Spinal cord (tissue), 10 donors: ENCODE results near the gene STARD3NL. TPM values are rescaled to one million over a fixed set of nuclear protein-coding genes. Genes with fewer than 3 reads are reported as not detected.

Source experiments
- DNase-seq, 6 donors: peaks; one replicate each; pipeline versions ENCODE4 v3.0.0 to v3.0.0-alpha.2; 2013 to 2015; ENCODE audit warnings: low spot score in 6 of 6, low read depth in 4 of 6
- H3K27ac ChIP-seq: one replicate; pipeline ENCODE4 v1.5.1; 2013; ENCODE audit warnings: low read depth, low read length, control low read depth
- H3K27me3 ChIP-seq: one replicate; pipeline ENCODE4 v1.6.1; 2013; ENCODE audit warnings: low read length; ENCODE audit not compliant: control insufficient read depth, insufficient read depth
- H3K36me3 ChIP-seq: one replicate; pipeline ENCODE4 v1.6.1; 2013; ENCODE audit warnings: low read length; ENCODE audit not compliant: control insufficient read depth, insufficient read depth
- H3K4me1 ChIP-seq: one replicate; pipeline ENCODE4 v1.6.1; 2013; ENCODE audit warnings: low read length; ENCODE audit not compliant: control insufficient read depth, insufficient read depth
- H3K4me3 ChIP-seq: one replicate; pipeline ENCODE4 v1.5.1; 2013; ENCODE audit warnings: low read depth, low read length, control low read depth
- H3K9me3 ChIP-seq: one replicate; pipeline ENCODE4 v1.6.1; 2013; ENCODE audit warnings: low read length; ENCODE audit not compliant: control insufficient read depth, insufficient read depth
- WGBS: methylation state at CpG from one replicate; pipeline ENCODE4 v1.1.5; 2013; ENCODE audit warnings: missing lambda C conversion rate; ENCODE audit not compliant: insufficient coverage; 5-methylcytosine and 5-hydroxymethylcytosine counted together
- polyA plus RNA-seq, 2 donors: library from polyadenylated mRNA; unstranded; fragments of 120-200 nt; gene quantifications; one replicate each; pipeline ENCODE4 v1.2.1, GENCODE V29; 2013; ENCODE audit not compliant: insufficient read length in 2 of 2
- total RNA-seq, 2 donors: library from RNA; depleted of rRNA in 1 of 2; stranded (reverse); fragments of 120-200 nt in 1 of 2; fragments of >200 nt in 1 of 2; gene quantifications; one replicate each; pipeline versions ENCODE4 v1.2.3 to v1.2.4, GENCODE V29; 2013 to 2014
- donor health status: healthy.

STARD3NL gene
- total and polyA plus RNA-seq, 4 donors = 79.7 to 111 (median 97.9) TPM

DNA sequence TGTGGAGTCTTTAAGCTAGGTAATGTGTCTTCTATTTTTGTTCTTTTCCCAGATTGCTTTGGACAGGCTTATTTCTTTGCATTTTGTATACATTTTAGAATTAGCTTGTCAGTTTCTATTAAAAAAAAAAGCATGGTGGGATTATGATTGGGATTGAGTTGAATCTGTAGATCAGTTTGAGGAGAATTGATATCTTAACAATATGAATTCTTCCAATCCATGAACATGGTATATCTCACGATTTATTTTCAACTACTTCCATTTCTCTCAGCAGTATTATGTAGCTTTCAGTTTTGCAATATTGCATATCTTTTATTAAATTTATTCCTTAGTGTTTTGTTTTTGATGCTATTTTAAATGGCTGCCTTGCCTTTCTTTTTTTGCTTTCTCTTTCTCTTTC lies 13.7 kb downstream of the STARD3NL start:
- Histone ChIP-seq H3K36me3 (no peaks in the 10 kb centered on the region), H3K27me3 (no peaks in the 10 kb centered on the region), H3K4me1 (no peaks in the 10 kb centered on the region), H3K27ac (no peak overlapping the region), H3K4me3 (no peak overlapping the region), H3K9me3 (peaks cover 6% of the 10 kb centered on the region)
- no peak for DNase-seq
- WGBS = no CpG with 5 or more reads among the region's 1 CpG

DNA sequence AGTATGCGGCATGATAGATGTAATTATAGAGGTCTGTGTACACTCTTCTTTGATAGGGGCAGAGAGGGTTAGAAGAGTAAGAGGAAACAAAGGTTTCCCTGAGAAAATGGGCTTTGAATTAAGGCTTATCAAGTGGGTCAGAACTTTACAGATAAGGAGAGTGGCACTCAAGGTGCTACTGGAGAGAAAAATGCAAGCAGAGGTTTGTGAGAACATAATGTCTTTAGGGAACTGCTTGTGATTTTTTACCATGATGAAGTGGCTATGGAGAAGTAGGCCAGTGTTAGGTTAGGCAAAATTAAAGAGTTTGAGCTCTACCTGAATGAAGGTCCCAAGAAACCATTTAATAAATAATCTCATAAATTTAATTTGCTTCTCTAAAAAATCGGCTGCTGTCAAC lies 14.3 kb downstream of the STARD3NL start:
- 100% methylated on average over 1 of the region's 2 CpGs for WGBS
- H3K27ac ChIP-seq = no peak overlapping the region
- peaks cover 6% of the 10 kb centered on the region for H3K9me3 ChIP-seq
- H3K36me3 ChIP-seq = no peaks in the 10 kb centered on the region
- no peak overlapping the region for H3K4me3 ChIP-seq
- H3K27me3 ChIP-seq = no peaks in the 10 kb centered on the region
- DNase-seq = no peak
- H3K4me1 ChIP-seq = no peaks in the 10 kb centered on the region

DNA sequence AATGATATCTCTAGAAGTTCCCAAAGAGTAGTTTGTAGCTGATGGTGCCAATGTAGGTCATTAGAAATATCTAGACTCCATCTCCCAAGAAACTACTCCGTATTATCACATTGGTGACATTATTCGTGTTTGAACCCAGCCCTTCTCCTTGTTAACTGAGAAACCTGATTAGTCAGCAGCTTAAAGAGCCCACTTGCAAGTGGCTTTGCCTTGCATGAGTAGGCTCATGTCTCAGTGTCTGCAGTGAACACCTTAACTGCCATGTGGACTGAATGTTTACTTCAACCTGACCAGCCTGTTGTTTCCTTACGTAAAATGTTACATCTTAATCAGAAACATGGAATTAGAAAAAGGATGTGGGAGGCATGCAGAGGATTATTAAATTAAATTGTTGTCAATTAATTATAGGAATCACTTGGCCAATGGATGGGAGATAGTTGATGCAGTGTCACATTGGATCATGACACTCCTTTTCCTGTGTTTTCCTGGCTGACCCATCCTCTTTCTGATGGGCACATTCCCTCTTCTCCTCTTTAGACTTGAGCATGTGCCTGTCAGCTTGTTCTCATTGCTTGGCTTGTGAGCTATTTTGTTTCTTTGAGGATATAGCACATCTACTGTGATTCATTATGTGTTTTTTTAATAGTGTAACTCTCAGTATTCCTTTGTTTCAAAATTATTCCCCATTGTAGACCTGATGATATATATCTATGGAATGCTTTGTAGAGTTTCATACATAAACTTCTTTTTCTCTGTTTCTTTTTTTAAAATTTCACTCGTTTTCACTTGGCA lies 18.0 kb downstream of the STARD3NL start:
- no peak overlapping the region for H3K27ac ChIP-seq
- H3K27me3 ChIP-seq = no peaks in the 10 kb centered on the region
- DNase-seq = no peak
- H3K36me3 ChIP-seq = no peaks in the 10 kb centered on the region
- peaks cover 6% of the 10 kb centered on the region for H3K9me3 ChIP-seq
- no peak overlapping the region for H3K4me3 ChIP-seq
- H3K4me1 ChIP-seq = no peaks in the 10 kb centered on the region
- WGBS = 100% methylated on average over 1 of the region's 4 CpGs

DNA sequence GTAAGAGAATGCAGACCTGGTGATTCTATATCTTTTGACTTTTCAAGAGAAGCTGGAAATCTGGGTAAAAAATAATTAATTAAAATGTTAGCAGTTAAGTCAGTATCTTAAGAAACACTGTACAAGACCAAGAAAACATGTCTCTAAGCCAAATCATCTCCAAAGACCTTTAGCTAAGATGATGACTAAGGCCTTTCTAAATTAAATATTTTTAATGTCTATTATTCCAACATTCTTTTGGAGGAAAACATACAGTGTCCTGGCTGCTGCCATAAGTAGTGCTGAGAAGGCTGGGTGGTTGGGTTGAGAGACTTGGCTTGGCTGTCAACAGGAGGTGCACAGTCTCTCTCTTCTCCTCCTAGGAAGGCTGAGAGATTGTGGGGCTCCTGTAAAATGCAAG lies 20.3 kb downstream of the STARD3NL start:
- Histone ChIP-seq H3K36me3 (no peaks in the 10 kb centered on the region), H3K4me1 (no peaks in the 10 kb centered on the region), H3K9me3 (no peaks in the 10 kb centered on the region), H3K4me3 (no peak overlapping the region), H3K27me3 (no peaks in the 10 kb centered on the region), H3K27ac (no peak overlapping the region)
- DNase-seq = no peak

DNA sequence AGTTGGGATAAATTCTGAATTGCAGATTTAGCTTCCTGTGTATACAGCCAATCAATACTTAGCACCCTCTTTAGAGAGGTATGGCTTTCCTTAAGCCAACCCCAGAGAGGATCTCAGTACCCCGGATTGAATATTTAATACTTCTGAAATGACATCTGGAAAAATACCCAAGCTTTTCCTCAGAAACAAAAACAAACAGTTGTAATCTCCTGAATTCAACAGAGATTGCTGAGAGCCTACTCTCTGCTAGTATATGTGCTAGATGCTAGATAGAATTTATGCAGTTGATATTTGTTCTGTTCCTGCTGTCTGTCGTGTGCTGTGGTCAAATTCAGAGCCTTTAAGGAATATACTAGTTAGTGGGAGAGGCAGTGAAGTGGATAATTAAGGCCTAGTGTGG lies 21.1 kb downstream of the STARD3NL start:
- no peaks in the 10 kb centered on the region for H3K9me3 ChIP-seq
- no peaks in the 10 kb centered on the region for H3K4me1 ChIP-seq
- peak in 1 of 6 donors; percentile 14 for DNase-seq
- H3K27me3 ChIP-seq = no peaks in the 10 kb centered on the region
- H3K27ac ChIP-seq = no peak overlapping the region
- WGBS = 27% methylated on average over 1 of the region's 2 CpGs
- no peaks in the 10 kb centered on the region for H3K36me3 ChIP-seq
- H3K4me3 ChIP-seq = no peak overlapping the region

DNA sequence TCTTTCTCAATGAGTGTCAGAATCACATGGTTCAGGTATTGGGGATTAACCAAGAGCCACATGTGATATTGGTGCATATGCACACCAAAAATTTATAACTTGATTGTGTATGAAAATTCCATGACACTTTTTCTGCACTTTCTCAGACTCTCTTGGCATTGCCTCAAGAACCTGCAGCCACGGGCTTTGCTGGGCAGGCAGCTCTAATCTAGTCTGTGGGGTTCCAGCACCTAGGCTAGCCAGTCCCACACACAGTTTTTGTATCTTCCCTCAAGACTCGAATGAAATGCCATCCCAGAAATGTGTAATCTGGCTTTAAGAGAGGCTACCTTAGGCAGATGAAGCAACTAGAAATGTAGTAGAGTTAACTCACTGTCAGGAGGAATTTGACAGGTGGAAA lies 21.7 kb downstream of the STARD3NL start:
- Histone ChIP-seq H3K4me3 (no peak overlapping the region), H3K27ac (no peak overlapping the region), H3K4me1 (no peaks in the 10 kb centered on the region), H3K9me3 (no peaks in the 10 kb centered on the region), H3K27me3 (no peaks in the 10 kb centered on the region), H3K36me3 (no peaks in the 10 kb centered on the region)
- 67% methylated on average over 1 of the region's 2 CpGs for WGBS
- no peak for DNase-seq

DNA sequence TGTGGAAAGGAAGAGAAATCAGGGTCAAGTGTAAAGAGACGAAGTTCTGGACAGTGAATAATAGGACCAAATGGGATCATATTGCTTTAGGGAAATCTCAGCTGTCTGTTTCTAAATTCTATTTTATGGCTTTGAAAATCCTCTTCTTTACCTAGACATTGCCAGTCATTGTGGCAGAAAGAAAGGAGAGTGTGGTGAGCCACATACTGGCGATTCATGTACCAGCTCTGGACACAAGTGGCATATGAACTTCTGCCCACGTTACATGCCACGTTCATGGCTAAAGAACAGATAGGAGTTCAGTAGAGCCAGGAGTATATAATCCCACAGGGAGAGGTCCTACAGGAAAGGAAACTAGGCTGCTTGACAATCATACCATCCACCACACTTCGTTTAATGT lies 28.0 kb downstream of the STARD3NL start:
- 80% methylated on average over 4 of the region's 5 CpGs for WGBS
- H3K27ac ChIP-seq = no peak overlapping the region
- no peak for DNase-seq
- H3K4me1 ChIP-seq = no peaks in the 10 kb centered on the region
- no peaks in the 10 kb centered on the region for H3K9me3 ChIP-seq
- H3K27me3 ChIP-seq = no peaks in the 10 kb centered on the region
- H3K36me3 ChIP-seq = no peaks in the 10 kb centered on the region
- H3K4me3 ChIP-seq = no peak overlapping the region

DNA sequence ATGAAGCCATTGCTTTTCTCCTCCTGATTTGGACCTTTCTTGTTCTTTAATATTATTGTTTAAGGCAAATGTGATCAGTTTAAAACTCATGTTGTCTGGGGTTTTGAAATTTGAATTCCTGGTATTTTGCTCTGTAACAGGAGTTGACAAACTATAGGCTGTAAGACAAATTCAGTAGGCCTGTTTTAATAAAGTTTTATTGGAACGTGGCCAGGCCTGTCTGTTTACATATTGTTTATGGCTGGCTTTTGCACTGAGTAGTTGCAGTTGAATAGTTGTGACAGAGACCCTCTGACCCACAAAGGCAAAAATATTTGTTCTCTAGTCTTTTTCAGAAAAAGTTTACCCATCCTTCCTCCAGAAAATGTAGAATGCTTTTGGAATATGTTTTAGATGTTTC lies 29.8 kb downstream of the STARD3NL start:
- Histone ChIP-seq H3K9me3 (no peaks in the 10 kb centered on the region), H3K36me3 (no peaks in the 10 kb centered on the region), H3K27ac (no peak overlapping the region), H3K27me3 (no peaks in the 10 kb centered on the region), H3K4me3 (no peak overlapping the region), H3K4me1 (no peaks in the 10 kb centered on the region)
- no peak for DNase-seq
- WGBS = 83% methylated on average over 1 of the region's 1 CpG

DNA sequence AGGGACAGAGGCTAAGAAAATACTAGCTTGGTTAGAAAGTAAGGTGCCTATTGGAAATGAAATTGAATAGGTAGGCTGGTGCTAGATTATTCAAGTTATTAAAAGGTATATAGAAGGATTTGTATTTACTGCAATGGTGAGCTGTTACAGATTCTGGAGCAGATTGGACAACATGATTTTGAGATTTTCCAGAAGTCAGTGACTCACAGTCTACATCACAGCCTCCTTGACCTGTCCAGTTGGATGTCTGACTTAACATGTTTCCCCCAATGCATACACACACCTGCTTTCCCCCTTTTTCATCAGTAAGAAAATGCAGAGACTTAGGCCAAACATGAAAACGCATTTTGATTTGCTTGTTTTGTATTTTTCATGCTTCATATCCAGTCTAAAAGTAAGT lies 33.4 kb downstream of the STARD3NL start:
- WGBS = 88% methylated on average over 1 of the region's 1 CpG
- Histone ChIP-seq H3K27ac (peak overlapping the region; percentile 8), H3K27me3 (no peaks in the 10 kb centered on the region), H3K4me1 (peaks cover 4% of the 10 kb centered on the region), H3K36me3 (peaks cover 3% of the 10 kb centered on the region), H3K9me3 (no peaks in the 10 kb centered on the region), H3K4me3 (no peak overlapping the region)
- DNase-seq = no peak

DNA sequence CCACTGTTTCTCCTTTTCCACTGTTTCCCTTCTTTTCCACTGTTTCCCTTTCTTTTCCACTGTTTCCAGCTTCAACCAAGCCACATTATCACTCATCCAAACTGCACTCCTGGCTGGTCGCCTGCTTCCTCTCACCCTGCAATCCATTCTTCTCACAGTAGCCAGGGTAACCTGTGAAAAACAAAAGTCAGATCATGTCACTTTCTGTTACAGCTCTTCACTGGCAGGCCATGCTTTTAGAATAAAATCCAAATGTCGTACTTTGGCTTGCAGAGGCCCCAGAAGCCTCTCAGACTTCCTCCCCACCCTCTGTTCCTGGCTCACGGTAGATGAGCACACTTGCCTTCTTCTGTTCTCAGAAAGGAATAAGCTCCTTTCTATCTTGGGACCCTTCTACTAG lies 33.9 kb downstream of the STARD3NL start:
- 36% methylated on average over 2 of the region's 3 CpGs for WGBS
- H3K9me3 ChIP-seq = no peaks in the 10 kb centered on the region
- no peaks in the 10 kb centered on the region for H3K27me3 ChIP-seq
- H3K36me3 ChIP-seq = peaks cover 8% of the 10 kb centered on the region
- peak overlapping the region; percentile 42 for H3K27ac ChIP-seq
- peaks cover 4% of the 10 kb centered on the region for H3K4me1 ChIP-seq
- no peak overlapping the region for H3K4me3 ChIP-seq
- peak; percentile 15 to 83 (median 42) for DNase-seq
